Measurements from ENCODE around the gene GALNT17. TPM values are rescaled to one million over a fixed set of nuclear protein-coding genes. Genes with fewer than 3 reads are reported as not detected.

GALNT17 gene
- total and polyA plus RNA-seq, 2 experiments from 2014 or later = 11.1 to 65.6 TPM

GRCh38 chr7:71106226-71106625 is 25.7 kb upstream of the GALNT17 start:
- Histone ChIP-seq H2AFZ (0 out of 2 replicates have a peak overlapping the region, but pooled peaks have one; percentile 40), H4K20me1 (replicated peaks; ENCODE audit: insufficient read depth) (no peaks in the 10 kb centered on the region), H3K4me1 (ENCODE audit: insufficient read depth) (peaks cover 3% of the 10 kb centered on the region; the same call in 1 of the 2 replicates), H3K79me2 (replicated peaks; ENCODE audit: insufficient read depth) (no peaks in the 10 kb centered on the region), H3K36me3 (ENCODE audit: insufficient read depth) (no peaks in the 10 kb centered on the region), H3K9me2 (ENCODE audit: insufficient read depth) (peaks cover 9% of the 10 kb centered on the region), H3K4me3 (no peak overlapping the region), H3K27me3 (ENCODE audit: insufficient read depth) (no peaks in the 10 kb centered on the region), H3K27ac (ENCODE audit: low read depth) (no peak overlapping the region), H3F3A (replicated peaks; ENCODE audit: low read depth) (no peaks in the 10 kb centered on the region), H3K4me2 (no peak overlapping the region)
- TF ChIP-seq CTCF (conservative IDR thresholded peaks at IDR 0.05; ENCODE audit: low read depth in 2 of 2) (no peak), ZNF462 (CRISPR knock-in tag; IDR thresholded peaks at IDR 0.05) (no peak), JUNB (IDR thresholded peaks at IDR 0.05; ENCODE audit: unreplicated experiment) (no peak), ETS1 (IDR thresholded peaks at IDR 0.05) (no peak), ZNF331 (CRISPR knock-in tag; IDR thresholded peaks at IDR 0.05; ENCODE audit: low read depth) (no peak), EZH2phosphoT487 (IDR thresholded peaks at IDR 0.05; ENCODE audit: unreplicated experiment) (no peak), EZH2 (IDR thresholded peaks at IDR 0.05; ENCODE audit: low read depth, unreplicated experiment) (no peak), CREB1 (CRISPR knock-in tag; IDR thresholded peaks at IDR 0.05; ENCODE audit: low read depth) (no peak), ZNF114 (CRISPR knock-in tag; IDR thresholded peaks at IDR 0.05) (no peak), NANOG (IDR thresholded peaks at IDR 0.05; ENCODE audit: borderline replicate concordance) (no peak), POLR2AphosphoS5 (IDR thresholded peaks at IDR 0.05; ENCODE audit: low read depth) (no peak), STAT1 (IDR thresholded peaks at IDR 0.05; ENCODE audit: unreplicated experiment) (no peak), REST (IDR thresholded peaks at IDR 0.05; ENCODE audit: unreplicated experiment) (no peak)
- H3K4me1 Mint-ChIP-seq = peaks cover 3% of the 10 kb centered on the region; the same call in 2 of the 3 replicates
- H3K4me3 Mint-ChIP-seq = no peak overlapping the region
- no peaks in the 10 kb centered on the region for H3K27me3 Mint-ChIP-seq (ENCODE audit: insufficient read depth, low read depth, poor library complexity)
- H3K27ac Mint-ChIP-seq = no peak overlapping the region
- peaks cover 6% of the 10 kb centered on the region; the same call in 1 of the 3 replicates for H3K9me3 Mint-ChIP-seq
- H3K36me3 Mint-ChIP-seq (ENCODE audit: low read depth) = no peaks in the 10 kb centered on the region; the same call in 2 of the 3 replicates
- ATAC-seq (no peak), DNase-seq (ENCODE audit: low spot score) (no peak)

All from GM23338 (cell line).